ENCODE measurements around the gene PBOV1. TPM values are rescaled to one million over a fixed set of nuclear protein-coding genes. Genes with fewer than 3 reads are reported as not detected.

Gene PBOV1
- total and polyA plus RNA-seq, 11 donors, result not detected

- whole genome bisulfite sequencing, 4 donors, result 89 to 96% (median 92%) methylated on average over 2 of the region's 2 CpGs
- no peak for DNase-seq
- Histone ChIP-seq H3K27ac (no peak overlapping the region), H3K4me3 (no peak overlapping the region), H3K9me3 (peaks cover 0 to 4% (median 0%) of the 10 kb centered on the region in 12 donors), H3K27me3 (no peaks in the 10 kb centered on the region), H3K36me3 (no peaks in the 10 kb centered on the region), H3K4me1 (peaks cover 0 to 18% (median 1%) of the 10 kb centered on the region in 12 donors)
- ATAC-seq, result no peak
- intact Hi-C loops (cut with DNase I), result no loop called here
- TF ChIP-seq POLR2A (IDR thresholded peaks at IDR 0.05) (no peak), CTCF (IDR thresholded peaks at IDR 0.05) (no peak)
Observed at GRCh38 chr6:138203315-138203714, 15.0 kb downstream of the PBOV1 start.

- Histone ChIP-seq H3K4me1 (peaks cover 0 to 15% (median 1%) of the 10 kb centered on the region in 12 donors), H3K27ac (no peak overlapping the region), H3K9me3 (peaks cover 0 to 4% (median 0%) of the 10 kb centered on the region in 12 donors), H3K4me3 (no peak overlapping the region), H3K27me3 (no peaks in the 10 kb centered on the region), H3K36me3 (no peaks in the 10 kb centered on the region)
- no peak for ATAC-seq
- WGBS, 4 donors, result 94 to 97% (median 96%) methylated on average over 4 of the region's 4 CpGs
- TF ChIP-seq CTCF (IDR thresholded peaks at IDR 0.05), result no peak
- TF ChIP-seq POLR2A (IDR thresholded peaks at IDR 0.05), result no peak
- intact Hi-C loops (cut with DNase I), result no loop called here
- DNase-seq, result no peak
Observed at GRCh38 chr6:138201836-138202235, 16.5 kb downstream of the PBOV1 start.

GRCh38 chr6:138198430-138199091, 19.7 kb downstream of the PBOV1 start:
- Histone ChIP-seq H3K27me3 (no peaks in the 10 kb centered on the region), H3K9me3 (peaks cover 0 to 4% (median 0%) of the 10 kb centered on the region in 12 donors), H3K27ac (no peak overlapping the region), H3K4me3 (no peak overlapping the region), H3K36me3 (no peaks in the 10 kb centered on the region), H3K4me1 (no peaks in the 10 kb centered on the region)
- TF ChIP-seq CTCF (IDR thresholded peaks at IDR 0.05), result no peak
- no peak for TF ChIP-seq POLR2A (IDR thresholded peaks at IDR 0.05)
- intact Hi-C loops (cut with DNase I), result no loop called here
- 68 to 78% (median 69%) methylated on average over 6 of the region's 6 CpGs for WGBS, 4 donors
- no peak for ATAC-seq
- DNase-seq, result no peak

GRCh38 chr6:138197570-138197969, 20.7 kb downstream of the PBOV1 start:
- no peaks in the 10 kb centered on the region for H3K4me1 ChIP-seq
- no peak for DNase-seq
- no peak overlapping the region for H3K27ac ChIP-seq
- TF ChIP-seq CTCF (IDR thresholded peaks at IDR 0.05), result no peak
- no peak for TF ChIP-seq POLR2A (IDR thresholded peaks at IDR 0.05)
- no peak overlapping the region for H3K4me3 ChIP-seq
- H3K27me3 ChIP-seq, result no peaks in the 10 kb centered on the region
- WGBS, 4 donors, result 92 to 96% (median 95%) methylated on average over 7 of the region's 7 CpGs
- peaks cover 0 to 4% (median 0%) of the 10 kb centered on the region in 12 donors for H3K9me3 ChIP-seq
- no peak for ATAC-seq
- intact Hi-C loops (cut with DNase I), result no loop called here
- no peaks in the 10 kb centered on the region for H3K36me3 ChIP-seq

All from heart left ventricle (tissue), 16 donors.